HG02763 (cell line): ENCODE data around the gene EIF4E2.

Experiments
- ATAC-seq: cut with Tn5 transposase; IDR thresholded peaks from one replicate; pipeline ENCODE4 v1.9.1; 2021; ENCODE audit warnings: mild to moderate bottlenecking, moderate library complexity; ENCODE audit not compliant: unreplicated experiment

The EIF4E2 gene

GRCh38 chr2:232550354-232551249, at the start of gene EIF4E2, which contains the start of gene TIGD1:
Gene EIF4E2 (plus strand): TSS chr2:232550689. CDS start chr2:232550725, 36 bp downstream.
Gene TIGD1 (minus strand): TSS chr2:232550557. CDS start chr2:232549882, 675 bp downstream.
- ATAC-seq: peak; percentile 93

GRCh38 chr2:232501331-232501771, 49.1 kb upstream of the EIF4E2 start:
- no peak for ATAC-seq

DNA sequence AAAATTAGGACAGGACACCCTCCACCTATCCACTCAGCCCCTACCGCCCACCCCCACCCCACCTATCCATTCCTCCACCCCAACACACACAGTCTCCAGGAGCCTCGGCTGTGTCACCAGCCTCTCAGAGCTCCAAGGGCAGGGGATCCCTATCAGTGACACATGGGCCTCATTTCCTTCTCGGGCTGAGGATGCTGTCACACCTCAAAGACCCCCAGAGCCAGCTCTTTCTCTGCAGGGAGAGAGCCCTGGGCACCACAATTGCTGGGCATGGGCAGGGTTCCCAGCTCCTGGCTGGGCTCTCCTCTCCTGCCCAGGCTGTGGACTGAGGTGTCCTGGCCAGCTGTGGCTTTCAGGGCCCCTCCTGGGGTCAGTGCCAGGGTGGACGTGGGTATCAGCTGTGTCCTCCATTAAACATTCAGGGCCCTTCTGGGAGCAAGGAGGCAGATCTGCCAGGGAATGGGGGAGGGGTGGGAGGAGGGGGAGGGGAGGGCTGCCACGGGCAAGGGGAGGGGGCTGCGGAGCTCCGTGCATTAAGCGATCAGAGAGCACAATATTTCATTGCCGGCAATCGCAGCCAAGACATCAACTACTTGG, 48.6 kb upstream of the EIF4E2 start:
- no peak for ATAC-seq

DNA sequence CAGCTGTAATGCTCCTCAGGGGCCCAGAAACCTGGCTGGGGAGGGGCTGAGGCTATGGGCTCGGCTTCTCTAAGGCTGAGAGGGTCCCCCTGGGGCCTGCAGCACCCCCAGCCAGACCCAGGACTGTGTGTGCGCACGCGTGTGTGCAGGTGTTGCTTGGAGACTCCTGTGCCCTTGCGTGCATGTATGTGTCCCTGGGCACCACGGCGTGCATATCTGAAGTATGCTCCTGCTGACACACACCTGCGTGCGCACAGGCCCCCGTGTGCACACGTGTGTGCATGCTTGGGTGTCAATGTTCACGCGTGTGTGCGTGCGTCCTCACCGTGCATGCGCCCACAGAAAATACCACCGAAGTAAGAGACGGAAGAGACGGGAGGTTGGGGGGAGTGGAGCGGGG, 48.0 kb upstream of the EIF4E2 start:
- no peak for ATAC-seq

DNA sequence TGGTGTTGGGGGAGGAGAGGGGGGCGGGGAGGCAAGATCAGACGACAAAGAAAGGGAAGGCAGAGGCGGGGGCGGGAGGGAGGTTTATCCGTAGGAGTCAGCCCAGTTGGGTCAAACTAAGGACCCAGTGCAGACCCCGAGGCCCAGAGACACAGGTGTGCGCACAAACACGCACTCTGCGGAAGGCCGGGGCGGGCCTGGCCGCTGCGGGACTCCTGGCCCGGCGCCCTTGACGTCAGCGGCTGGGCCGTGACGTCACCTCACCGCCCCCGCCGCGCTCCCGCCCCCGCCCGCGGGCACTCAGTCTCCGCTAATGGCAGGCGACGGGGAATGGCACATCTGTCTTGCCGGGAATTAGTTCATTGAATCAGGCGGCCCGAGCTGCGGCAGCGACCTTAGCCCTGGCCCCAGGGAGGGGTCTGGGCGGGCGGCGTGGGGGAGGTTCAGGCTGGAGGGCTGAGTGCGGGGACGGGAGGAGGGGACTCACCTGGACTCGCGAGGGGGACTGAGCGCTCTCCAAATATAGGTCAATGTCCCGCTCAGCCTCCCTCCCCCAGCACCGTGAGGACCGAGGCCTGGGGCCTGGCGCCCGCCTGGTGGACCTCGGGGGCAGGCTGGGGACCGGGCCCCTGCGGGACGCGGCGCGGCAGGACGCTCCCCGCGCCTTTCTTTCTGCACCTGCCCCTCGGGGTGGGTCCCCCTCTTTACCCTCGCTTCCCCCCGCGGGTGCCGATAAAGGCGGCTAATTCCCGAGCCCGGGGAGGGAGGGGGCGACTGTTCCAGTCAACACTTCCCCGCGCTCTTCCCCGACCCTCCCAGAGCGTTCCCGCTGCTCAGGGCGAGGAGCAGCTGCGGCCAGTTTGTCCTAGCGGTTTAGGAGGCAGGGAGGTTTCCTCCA, 47.3 kb upstream of the EIF4E2 start:
- no peak for ATAC-seq

DNA sequence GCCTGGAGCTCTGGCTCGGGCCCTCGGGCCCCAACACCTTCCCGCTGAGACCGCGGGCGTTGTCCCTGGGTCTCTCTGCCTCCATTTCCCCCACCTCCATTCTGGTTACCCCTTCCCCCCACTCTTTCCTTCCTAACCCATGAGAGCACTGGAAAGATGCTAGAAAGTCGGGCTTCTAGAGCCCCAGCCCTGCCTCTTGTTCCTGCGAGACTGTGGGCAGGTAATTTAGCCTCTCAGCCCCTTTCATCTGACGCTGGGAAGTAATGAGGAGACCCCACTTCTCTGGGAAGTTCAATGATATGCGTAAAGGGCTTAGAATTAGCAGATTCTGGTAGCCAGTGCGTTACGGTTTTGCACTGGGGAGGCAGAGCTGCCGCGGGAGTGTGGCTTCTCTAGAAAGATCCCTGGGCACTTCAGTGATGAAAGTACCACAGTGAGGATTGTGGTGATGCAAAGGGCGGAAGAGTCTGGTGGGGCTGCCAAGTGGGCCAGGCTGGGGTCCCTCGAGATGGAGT, 46.6 kb upstream of the EIF4E2 start:
- no peak for ATAC-seq

DNA sequence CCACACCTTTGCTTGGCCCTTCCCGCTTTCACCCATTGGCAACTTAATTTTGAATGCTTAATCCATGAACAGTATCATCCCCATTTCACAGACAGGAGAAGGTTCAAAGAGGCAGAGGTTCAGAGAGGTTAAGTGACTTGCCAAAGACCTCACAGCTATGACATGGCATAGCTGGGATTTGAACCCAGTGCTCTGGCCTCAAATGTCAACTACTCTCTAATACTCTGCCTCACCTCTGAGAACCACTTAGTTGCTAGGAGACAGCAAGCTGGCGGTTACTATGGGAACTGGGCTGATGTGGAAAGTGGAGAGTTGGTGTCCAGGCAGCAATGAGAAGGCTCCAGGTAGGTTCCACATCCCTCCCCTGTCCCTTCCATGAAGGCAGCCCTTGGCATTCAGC, 46.1 kb upstream of the EIF4E2 start:
- no peak for ATAC-seq

GRCh38 chr2:232505856-232506255, 44.6 kb upstream of the EIF4E2 start:
- no peak for ATAC-seq

DNA sequence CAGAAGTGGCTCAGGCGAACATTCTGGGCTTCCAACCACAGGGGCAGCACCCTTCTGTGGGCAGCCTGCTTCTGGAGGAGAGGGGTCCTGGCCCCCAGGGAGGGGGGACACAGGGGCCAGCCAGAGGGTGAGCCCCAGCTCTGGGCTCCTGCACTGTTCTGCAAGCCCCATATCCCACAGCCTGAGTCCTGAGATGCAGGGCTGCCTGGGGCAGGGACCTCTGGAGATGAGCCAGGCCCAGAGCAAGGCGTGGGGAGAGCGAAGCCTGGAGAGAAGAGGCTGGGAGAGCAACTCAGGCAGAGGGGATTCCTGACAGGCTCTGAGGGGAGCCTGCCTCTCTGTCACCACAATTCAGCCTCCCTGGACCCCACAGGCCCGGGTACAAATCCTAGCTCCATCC, 43.8 kb upstream of the EIF4E2 start:
- ATAC-seq: no peak

GRCh38 chr2:232508251-232508650, 42.2 kb upstream of the EIF4E2 start:
- no peak for ATAC-seq

DNA sequence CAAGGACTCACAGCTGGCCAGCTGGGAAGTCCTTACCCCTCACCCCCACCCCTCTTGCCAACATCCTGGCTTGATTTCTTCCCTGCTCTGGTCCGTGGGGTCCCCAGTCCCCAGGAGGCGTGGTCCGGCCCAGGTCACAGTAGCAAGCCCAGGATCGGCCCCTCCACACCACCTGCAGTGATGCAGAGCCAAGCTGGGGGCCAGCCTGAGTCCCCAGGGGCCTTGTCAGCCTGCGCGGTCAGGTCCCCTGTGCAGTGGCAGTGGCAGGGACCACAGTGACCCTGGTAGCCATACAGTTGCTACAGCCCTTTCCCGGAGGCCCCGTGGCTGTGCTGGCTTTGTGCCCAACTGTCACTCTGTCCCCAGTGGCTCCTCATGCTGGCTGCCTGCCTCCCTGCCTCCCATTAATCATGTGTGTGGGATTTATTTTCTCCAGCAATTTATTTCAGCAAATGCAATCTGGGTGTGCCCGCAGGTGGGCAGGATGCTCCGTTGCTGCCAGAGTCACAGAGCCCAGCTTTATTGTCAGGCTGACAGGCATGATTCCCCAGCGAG, 39.1 kb upstream of the EIF4E2 start:
- no peak for ATAC-seq

- ATAC-seq: no peak
These were observed 37.9 kb upstream of the EIF4E2 start for GRCh38 chr2:232512602-232513001.

DNA sequence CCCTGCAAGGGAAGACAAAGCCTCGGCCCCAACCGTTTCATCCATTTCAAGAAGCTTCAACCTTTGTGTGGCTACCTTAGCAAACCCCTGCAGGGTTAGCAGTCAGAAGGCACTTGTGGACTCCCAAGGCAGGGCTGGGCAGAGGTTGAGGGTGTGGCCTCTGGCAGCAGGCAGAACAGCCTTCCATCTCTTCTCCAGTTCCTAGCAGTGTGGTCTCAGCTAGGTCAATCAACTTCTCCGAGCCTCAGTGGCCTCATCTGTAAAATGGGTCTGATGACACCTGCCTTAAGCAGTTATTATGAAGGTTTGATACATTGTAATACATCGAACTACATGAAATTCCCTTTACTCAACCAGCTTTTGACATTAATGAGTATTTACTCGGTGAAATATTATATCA, 37.1 kb upstream of the EIF4E2 start:
- no peak for ATAC-seq

DNA sequence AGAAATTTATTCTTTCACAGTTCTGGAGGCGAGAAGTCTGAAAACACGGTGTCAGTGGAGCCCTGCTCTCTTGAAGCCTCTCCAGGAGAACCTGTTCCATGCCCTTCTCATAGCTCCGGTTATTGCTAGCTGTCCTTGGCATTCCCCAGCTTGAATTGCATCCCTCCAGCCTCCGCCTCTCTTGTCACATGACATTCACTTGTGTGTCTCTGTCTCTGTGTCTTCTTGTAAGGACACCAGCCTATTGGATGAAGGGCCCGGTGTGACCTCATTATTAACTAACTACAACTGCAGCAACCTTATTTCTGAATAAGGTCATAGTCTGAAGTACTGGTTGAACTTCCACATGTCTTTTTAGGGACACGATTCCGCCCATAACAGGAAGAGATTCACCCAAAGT, 34.9 kb upstream of the EIF4E2 start:
- no peak for ATAC-seq

DNA sequence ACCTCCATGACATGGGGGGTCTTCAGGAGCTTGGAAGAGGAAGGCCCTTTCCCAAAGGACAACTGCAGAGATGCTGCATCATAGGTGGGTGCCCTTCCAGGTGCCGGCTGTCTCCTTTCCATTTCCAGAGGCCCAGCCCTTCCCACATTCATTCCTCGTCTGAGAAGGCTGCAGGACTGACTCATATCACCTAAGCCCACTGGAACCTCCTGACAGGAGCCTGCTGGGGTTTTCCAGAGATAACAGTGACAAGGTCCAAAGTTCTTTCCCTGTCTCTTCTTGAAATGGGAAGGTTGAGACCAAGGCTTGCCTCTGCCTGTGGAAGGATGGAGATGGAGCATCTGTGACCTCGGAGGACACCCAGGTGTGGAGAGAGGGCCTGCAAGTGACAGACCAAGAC, 33.9 kb upstream of the EIF4E2 start:
- ATAC-seq: no peak

DNA sequence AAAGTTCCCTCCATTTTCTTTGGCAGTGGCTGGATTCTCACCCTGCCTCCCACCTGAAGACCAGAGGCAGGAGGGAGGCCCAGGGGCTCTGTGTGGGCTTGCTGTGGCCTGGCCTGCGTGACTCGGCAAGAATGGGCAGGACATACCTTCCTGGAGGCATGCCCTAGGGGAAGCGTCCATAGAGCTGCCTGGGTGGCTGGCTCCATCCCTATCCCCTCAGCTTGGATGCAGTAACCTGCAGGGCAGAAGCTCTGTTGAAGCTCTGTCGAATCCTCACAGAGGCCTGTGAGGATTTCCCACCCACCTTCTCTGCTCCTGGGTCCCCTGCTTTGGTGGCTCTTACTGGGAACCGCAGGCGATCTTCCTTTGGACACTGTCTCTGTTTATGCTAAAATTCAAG, 31.6 kb upstream of the EIF4E2 start:
- ATAC-seq: no peak

DNA sequence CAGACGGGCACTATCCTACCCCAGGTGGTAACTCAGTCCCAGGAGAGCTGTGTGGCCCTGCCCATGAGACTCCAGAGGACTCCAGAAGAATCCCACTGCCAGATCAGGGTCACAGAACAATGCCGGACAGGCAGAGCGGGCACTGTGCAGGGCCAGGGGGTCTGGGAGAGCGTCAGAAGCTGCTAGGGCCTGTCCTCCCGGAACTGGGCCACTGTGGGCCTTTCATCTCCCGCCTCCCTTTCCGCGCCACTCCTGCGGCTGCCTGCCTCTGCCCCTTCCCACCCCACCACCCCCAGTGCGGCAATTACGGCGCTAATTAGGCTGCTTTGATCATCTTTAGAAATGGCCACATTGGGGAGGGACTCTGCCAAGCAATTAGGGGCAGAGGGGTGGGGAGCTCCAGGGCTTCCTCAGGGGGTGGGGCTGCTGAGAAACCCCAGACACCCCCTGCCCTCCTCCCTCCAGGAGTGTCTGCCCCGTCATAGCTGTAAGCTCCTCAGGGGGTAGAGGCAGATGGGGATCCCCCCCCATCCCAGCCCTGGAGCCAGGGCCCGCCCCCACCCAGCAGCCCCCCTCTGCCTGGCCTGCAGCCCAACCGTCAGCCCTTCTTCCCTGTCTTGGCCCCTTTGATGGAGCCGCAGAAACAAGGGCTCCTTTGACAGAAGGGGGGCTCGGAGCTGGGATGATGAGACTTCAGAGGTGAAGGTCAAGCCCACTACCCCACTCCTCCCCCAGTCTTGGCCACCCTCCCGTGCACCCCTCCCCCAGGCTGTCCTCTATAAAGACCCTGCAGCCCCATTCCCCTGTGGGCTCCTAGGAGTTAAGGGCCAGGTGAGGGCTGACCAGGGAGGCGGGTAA, 30.7 kb upstream of the EIF4E2 start, which contains the start of gene PRSS56:
Gene PRSS56, plus strand, starts transcription at position 808 of the 858 bp plus-strand sequence. CDS start 211 bp downstream, outside the sequence.
- no peak for ATAC-seq

- no peak for ATAC-seq
These were observed 30.0 kb upstream of the EIF4E2 start for GRCh38 chr2:232520489-232520888.

- ATAC-seq: no peak
These were observed 29.4 kb upstream of the EIF4E2 start for GRCh38 chr2:232521098-232521497.
